ENCODE data around the gene SRGAP1.

The SRGAP1 gene

DNA sequence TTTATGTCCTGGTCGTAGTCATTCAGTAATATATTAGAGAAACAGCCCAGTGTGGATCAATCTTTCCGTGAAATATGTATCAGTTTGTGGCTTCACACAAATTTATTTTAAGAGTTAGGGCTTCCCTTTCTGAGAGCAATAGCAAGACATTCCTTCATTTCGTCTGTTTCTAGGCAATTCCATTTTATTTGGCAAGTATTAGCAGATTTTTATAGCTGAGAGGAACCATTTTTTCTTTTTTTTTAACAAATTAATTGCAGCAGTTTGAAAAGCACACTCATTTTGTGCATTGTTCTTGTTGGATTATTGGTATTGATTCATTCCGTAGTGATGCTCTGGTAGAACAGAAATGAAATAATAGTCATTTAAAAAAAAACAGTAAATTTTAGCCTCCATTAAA is 132.9 kb downstream of the SRGAP1 start:
- no peak for DNase-seq

DNA sequence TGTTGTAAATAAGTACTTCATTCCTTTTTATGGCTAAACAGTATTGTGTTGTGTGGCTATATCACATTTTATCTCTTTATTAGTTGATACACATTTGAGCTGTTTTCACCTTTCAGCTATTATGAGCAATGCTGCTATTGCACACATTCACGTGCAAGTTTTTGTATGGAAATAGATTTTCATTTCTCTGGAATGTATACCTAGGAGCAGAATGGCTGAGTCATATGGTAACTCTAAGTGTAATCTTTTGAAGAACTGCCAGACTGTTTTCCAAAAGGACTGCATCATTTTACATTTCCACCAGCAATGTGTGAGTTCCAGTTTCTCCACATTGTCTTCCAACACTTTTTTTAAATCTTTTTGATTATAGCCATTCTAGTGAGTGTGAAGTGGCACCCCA is 134.0 kb downstream of the SRGAP1 start:
- DNase-seq: no peak

DNA sequence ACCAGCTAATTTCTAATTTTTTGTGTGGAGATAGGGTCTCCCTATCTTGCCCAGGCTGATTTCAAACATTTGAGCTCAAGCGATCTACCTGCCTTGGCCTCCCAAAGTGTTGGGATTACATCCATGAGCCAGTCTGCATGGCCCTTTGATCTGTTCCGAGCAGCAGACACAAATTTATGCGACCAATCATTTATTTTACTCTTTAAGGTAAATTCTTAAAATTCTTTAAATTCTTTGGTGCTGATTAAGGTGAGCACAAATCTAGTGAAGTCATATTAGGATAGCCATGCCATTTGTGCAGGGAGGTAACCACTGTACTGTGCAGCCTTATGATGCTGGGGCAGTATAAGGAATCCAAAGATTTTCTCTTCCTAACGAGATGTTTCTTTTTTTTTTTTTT is 135.7 kb downstream of the SRGAP1 start:
- no peak for DNase-seq

DNA sequence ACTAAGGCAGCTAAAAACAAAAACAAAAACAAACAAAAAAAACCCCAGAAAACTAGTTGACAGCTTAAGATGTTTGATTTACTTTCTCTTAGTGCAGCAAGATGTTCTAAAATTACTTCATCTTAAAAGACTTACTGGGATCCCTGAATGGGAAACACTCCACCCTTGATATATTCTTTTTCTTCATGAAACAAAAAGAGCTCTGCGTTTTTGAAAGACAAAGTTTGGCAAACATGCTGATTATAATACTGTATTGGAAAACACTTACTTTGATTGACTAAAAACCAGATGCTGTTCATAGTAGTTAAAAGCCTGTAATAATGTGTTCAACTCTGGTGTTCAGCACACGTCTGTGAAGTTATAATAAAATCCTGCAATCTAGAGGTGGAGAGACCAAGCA is 136.8 kb downstream of the SRGAP1 start:
- no peak for DNase-seq

DNA sequence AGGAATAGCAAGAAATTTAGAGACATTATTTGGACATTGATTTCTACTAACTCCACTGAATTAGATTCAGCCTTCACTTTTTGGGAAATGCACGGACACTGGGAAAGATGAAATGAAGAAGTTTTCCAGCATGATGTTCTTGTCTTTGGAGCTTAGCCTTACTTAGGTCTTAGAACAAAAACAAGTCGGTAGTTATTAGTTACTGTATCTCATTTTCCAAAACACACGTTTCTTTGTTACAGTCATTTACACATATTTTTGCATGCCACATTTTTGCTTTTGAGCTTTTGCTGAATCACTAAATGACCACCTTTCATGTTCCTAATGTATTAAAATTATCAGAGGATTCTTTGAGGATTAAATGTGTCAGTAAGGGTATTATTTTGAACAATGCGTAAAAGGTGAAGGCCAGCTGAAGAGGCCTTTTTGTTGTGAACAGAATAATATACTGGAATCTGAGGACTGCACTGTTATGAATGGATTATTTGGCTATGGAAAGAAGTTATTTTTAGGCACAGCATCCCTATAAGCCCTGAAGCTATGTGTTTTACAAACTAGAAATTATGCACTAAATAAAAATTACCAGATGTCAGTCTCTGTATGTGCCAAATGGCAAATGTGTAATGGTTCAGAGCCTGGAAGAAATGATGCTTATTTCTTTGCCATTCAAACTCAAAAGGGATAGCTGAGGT is 138.2 kb downstream of the SRGAP1 start:
- no peak for DNase-seq

DNA sequence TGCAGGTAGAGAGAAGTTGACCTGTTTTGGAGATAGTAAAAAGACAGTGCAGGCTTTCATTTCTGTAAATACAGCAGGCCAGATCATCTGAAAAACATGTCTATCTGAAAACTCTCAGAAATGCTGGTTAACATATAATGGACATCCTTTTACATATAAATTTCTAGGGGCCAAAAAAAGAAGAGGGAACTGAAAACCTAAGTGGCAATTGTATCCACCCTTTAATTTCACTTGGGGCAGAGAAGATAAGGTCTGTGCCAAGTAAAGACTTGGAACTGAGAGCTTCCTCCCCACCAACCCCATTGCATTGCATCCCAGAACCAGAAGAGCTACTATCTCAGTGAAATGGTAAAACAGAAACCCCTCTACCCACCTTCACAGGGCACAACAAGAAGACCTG is 141.0 kb downstream of the SRGAP1 start:
- no peak for DNase-seq

DNA sequence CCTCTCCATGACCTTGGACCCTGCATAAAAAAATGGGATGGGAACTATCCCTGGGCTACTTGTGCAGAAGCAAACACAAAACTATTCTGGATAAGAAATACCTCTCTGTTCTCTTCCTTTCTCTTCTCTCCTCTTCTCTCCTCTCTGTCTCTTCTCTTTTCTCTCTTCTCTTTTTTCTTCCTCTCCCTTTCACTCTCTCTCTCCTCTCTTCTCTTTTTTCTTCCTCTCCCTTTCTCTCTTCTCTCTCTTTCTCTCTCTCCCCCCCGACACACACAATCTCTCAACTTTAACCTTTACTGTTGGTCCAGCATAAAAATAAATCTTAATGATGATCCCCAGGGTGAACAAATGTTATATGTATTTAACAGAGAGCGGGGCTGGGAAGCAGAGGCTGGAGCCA is 141.4 kb downstream of the SRGAP1 start:
- DNase-seq: no peak

DNA sequence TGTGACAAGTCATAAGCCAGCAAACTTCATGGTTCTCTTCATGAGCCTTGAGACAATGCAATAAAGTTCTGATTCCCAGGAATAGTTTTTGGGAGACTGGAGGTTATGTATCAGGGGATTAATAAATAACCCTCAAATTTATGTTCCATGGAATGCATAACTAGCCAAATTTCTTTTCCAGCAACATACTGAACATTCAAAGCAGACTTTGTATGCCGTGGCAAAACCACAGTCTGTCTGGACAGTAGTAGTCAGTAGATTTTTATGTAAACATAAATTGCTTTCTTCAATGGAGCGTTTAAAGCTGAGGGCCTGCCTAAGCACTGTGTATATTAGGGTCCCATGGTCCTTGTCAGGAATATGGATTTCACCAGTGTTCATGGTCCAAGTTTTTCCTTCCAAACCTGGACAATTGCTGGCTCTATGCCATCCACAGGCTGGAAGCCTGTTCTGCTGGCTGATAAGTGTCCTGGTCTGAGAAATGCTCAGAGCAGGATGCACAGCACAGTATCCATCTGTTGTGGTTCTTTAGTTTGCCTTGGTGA is 144.9 kb downstream of the SRGAP1 start:
- DNase-seq: peak; percentile 60

DNA sequence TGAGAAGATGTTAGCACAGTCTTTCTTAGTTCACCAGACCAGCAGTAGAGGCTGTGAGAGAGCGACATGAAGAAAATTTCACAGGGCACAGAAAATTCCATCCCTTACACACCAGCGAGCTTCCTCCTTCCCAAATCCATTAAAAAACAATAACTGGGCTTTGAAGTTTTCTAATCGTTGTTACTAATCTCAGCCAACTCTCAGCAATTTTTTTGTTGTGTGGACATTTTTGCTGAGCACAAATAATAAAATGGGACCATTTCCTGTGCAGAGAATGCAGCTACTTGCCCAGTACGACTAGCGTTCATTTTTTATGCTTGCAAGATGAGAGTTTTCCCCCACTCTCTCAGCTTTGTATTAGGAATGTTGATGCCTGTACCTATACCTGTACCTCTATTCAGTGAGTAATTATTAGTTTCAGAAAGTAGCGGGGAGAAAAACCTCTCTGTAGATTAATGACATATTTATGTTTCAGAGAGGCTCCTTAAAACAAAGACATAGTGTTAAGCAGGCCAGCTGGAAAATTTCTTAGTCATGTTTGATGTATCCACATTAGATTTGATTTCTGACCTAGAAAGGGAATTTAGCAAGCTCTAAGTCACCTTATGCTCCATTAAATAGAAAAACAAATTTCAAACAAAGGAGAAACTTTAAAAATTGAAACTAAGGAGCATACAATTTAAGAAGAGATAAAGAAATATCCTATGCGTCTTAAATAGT is 146.5 kb downstream of the SRGAP1 start:
- DNase-seq: no peak

DNA sequence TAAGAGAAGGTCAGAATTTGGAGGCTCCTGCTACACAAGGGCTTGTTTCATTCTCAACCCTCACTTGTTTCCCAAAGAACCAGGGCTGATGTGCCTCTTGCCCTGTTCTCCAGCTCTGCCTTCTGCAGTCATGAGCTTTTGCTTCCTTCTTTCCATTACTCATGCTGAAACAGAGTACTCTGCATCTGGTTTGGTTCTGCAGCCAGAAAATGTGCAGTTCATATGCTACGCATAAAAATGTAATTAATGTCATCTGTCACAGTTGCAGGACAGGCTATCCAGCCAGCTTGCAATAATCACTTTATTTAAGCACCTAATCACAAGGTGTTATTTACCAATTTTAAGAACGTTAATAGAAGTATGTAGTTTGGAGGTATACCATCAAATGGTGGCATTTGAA is 150.2 kb downstream of the SRGAP1 start:
- peak; percentile 65 for DNase-seq

DNA sequence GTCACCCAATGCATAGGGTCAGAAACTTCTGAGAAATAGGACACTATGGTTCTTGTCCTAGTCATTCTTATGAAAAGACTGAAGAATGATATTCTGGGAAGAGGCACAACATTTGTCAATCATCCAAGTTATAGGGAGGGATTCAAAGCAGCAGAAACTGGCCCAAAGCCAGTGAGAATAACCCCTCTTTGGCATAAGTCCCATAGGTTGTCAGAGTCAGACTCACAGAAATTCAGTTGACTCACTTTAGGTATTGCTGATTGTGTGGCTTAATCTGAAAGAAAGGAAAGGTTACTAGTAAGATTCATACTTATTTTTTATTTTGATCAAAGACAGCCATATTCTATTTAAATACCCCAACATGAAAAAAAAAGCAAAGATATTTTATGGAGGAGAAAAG is 151.0 kb downstream of the SRGAP1 start:
- no peak for DNase-seq

DNA sequence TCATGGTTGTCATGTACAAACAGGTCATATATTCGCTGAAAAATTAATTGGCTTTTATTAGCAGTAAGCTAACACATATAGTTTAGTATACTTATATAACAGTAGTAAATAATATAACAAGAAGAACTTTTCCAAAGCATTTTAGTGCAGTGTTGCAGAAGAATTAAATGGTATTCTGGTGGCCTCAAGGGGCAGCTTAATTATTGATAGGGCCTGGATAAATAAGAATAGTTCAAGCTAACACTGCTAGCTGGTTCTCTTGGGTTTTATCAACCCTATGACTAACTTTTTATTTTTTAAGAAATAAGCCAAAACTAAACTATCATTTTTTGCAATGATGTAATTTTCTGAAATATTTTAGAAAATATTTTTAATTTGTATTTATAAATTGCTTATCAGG is 152.1 kb downstream of the SRGAP1 start:
- no peak for DNase-seq

DNA sequence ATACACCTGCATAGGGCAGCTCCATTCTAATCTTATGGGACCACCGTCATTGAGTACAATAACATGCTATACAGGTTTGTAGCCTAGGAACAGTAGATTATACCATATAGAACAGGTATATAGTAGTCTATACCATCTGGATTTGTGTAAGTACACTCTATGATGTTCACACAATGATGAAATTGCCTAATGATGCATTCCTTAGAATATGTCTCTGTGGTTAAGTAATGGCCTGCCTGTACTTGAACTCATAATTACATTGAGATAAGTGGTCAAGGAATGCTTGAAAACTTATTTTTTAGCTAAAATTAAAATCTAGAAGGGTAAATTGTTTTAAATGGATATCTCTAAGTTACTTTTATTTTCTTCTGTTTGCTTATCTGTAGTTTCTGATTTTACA is 152.7 kb downstream of the SRGAP1 start:
- DNase-seq: no peak

DNA sequence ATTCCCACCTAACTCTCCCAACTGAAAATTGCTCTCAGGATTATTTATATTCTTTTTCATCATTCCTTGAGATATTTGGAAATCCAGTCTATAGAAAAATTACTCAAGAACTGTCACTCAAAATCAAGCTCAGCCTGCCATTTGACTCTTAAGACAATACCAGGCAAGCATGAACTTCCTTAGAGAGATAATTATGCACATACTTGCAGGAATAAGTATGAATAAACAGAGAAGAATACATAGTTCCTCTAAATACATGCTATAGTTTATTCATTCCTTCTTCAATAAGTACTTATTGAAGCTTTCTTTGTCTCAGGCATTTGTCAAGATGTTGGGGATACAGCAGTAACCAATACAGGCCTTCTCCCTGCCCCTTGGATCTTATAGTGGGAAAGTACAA is 154.1 kb downstream of the SRGAP1 start:
- DNase-seq: no peak

DNA sequence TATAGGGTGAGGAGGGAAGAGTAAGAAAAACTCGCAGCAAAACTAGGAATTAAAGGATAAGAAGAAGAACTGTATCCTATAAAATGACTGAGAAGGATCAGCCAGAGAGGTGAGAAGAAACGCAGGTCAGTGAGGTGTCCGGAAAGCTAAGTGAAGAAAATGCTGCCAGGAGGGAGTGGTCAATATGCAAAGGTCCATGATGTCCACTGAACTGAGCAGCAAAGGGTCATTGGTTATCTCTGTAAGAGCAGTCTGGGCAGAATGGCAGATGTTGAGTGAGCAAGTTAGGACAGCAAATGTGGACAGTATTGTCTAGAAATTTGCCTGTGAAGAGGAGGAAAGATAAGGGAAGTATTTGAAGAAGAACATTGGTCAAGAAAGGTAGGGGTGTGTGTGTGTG is 155.4 kb downstream of the SRGAP1 start:
- DNase-seq: no peak

DNA sequence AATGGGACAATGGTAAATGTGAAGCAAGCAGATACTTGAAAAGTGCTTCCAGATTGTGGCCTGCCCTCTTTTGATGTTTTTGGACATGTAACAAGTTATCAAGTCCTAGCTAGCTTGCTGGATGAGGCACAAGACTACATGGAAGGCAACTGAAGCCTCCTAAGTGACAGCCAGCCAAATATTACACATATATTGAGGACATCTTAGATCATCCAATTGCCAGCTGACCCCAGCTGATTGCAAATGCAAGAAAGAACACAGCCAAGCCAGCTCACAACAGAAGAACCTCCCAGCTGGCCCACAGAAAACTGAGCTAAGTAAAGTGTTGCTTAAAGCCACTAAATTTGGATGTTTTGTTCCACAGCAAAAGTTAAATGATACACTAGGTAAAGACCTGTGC is 156.9 kb downstream of the SRGAP1 start:
- DNase-seq: no peak

DNA sequence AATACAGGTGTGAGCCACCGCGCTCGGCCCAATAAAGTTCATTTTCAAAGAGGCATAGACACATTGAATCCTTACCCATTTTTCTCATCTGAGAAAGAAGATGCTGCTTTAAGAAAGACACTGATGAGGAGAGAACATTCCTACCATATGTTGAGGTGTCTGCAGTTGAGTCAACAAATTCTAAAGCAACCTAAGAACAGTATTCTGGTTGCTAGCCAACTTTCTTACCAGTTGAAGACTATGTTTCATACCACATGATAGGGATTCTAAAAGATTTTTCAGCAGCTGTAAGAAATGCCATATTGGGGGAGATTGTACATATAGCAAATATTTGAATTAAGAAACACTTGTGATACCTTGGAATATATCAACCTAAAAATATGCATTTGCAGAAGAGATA is 160.1 kb downstream of the SRGAP1 start:
- no peak for DNase-seq

DNA sequence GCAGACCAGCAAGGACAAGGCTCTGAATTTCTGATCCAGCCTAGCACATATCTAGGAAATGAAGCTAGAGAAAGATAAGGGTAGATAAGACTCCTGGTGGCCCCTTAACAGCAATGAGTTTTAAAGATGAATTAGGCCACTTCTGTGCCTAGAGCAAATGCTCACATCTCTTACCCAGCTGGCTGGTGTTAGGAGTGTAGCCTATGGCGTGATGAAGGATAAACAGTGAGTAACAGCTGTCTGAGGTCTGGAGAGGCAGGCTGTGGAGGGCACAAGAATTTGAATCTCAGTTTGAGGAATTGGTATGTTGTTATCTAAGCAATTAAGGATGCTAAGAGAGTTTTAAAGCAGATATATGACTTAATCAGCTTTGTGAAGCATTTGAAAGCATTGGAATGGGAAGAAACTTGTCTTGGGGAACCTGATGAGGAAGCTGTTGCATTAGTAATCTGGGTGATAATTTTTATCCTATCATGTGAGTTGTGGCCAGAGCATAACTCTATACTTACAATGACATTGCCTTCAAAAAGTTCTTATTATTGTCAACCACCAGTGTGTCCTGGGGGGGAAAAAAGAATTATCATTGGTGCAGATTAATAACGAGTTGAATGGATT is 161.8 kb downstream of the SRGAP1 start:
- DNase-seq: no peak

DNA sequence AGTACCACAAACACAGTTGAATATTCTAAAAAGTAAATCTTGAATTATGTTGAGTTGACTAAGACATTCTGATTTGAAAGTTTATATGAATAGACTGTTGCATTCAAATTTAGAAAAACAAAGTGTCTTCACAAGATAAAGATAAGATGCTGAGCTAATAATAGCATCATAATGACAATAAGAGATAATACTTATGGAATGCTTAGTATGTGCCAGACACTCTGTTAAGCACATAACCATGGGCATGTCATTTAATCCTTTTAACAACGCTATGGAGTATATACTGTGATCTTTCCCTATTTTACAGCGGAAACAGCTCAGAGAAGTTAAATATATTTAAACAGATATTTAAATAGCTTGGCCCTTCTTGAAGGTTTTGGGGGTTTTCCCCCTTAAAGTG is 163.4 kb downstream of the SRGAP1 start:
- DNase-seq: no peak

DNA sequence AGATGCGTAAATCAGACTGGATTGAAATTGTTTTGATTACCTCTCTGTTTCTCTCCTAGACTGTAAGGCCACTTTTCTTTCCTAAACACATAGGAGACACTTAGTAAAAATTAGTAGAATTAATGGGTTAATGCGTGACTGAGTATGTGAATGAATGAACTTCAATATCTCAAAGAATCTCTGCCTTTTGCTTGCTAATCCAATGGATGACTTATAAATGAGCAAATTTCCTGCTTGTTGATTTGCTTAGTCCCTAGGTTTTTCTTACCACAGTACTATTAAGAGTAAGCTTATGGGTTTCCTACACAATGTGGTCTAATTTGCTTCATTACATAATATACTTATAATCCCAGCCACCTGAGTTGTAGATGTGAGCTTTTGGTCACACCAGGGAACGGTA is 164.1 kb downstream of the SRGAP1 start:
- no peak for DNase-seq

DNA sequence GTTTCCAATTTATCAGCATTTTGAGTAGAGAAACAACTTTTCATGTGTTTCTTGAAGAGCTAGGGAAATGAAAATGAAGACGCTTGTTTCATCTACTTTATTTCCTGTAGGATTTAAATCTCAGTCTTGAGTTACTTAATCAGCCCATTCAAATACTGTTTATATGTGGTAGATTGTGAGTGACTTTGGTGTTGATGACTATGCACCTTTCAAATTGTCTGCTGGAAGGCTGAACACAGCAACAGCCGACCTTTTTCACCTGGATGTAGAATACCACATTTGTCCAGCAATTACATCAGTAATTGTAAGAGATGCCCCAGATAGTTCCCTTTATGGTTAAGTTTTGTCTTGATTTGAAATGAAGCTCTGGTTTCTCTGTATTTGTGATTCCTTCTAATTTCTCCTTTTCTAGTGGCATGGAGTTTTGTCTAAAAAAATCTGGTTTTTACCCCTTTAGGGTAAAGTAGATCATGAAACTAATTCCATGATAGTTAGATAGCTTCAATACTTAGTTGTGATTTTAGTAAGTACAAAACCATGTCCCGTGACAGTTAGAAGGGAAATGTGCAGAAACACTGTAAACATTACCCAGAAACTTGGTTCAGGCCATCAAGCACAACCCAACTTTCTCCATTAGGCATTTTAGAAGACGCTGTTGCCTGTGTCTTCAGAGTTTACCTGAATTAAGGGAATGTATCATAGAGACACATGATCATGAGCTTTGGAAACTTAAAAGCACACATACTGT is 165.0 kb downstream of the SRGAP1 start:
- no peak for DNase-seq

DNA sequence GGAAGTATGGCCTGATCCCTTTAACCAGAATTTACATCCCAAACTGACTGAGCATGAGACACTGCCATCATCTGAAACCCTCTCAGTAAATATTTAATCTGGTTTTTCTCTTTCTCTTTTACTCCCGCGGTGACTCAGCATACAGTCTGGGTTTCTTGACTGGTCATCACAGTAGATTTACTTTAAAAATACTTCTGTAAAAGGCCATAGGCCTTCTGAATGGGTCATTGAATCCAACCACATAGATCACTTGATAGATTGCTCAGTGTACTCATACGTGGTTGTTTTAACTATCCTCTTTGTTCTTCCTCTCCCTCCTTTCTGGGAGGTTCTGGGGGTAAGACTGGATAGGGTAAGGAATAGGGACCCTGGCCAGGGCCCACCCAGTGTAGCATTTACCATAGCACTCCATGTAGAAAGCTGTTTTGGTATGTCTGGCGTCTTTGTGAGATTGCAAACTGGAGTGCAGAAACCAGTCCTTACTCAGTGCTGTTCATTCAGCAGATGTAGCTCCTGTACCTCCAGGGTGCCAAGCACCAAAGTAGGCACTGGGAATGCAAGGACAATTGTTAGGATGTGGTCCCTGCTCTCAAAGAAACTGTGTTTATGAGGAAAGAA is 165.7 kb downstream of the SRGAP1 start:
- no peak for DNase-seq

DNA sequence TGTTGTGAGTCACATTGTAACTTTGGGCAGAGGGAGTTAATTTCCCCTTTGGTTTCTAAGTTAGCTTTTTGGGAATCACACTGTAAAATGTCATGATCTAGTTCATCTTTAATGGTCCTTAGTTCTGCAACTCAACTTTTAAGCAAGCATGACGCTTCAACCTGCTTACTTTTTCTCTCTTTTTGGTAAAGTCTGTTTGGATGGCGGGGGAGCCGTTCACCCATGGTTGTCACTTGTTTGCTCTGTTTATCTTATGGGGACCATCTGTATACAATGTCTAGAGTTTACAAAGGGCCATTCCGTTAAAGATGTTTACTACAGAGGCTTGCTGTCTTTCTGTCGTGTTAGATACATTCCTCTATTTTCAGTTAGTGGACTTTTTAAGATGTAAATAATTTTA is 172.0 kb downstream of the SRGAP1 start:
- no peak for DNase-seq
